Occipital lobe (tissue), 2 donors: ENCODE results near the gene SNRNP40. TPM values are rescaled to one million over a fixed set of nuclear protein-coding genes. Genes with fewer than 3 reads are reported as not detected.

Source experiments
- DNase-seq: peaks from one replicate; lab custom pipeline; 2025; lab: John Stamatoyannopoulos, UW
- total RNA-seq: library from RNA; depleted of rRNA; stranded (reverse); fragments of >200 nt; gene quantifications from one replicate; pipeline ENCODE4 v1.2.3, GENCODE V29; 2014

Gene SNRNP40
- 102 TPM for total RNA-seq

- peak; percentile 95 for DNase-seq
Observed at GRCh38 chr1:31296486-31297276, at the start of gene SNRNP40, which contains the start of gene ZCCHC17. TSS of gene SNRNP40 (minus strand) at chr1:31296788. CDS start at chr1:31296751, 37 bp downstream. TSS of gene ZCCHC17 (plus strand) at chr1:31297032. CDS start at chr1:31310099, 13,067 bp downstream.

GRCh38 chr1:31345635-31346034 lies 49.0 kb upstream of the SNRNP40 start:
- no peak for DNase-seq

- no peak for DNase-seq
Observed at GRCh38 chr1:31344503-31344902, 47.9 kb upstream of the SNRNP40 start.

- DNase-seq: no peak
Observed at GRCh38 chr1:31336687-31337467, 40.3 kb upstream of the SNRNP40 start.

- no peak for DNase-seq
Observed at GRCh38 chr1:31335007-31335406, 38.4 kb upstream of the SNRNP40 start.

GRCh38 chr1:31327381-31327780 lies 30.8 kb upstream of the SNRNP40 start:
- no peak for DNase-seq

- DNase-seq: no peak
Observed at GRCh38 chr1:31326461-31326860, 29.9 kb upstream of the SNRNP40 start.

GRCh38 chr1:31324992-31325391 lies 28.4 kb upstream of the SNRNP40 start:
- no peak for DNase-seq

GRCh38 chr1:31324093-31324492 lies 27.5 kb upstream of the SNRNP40 start:
- no peak for DNase-seq

GRCh38 chr1:31318146-31318545 lies 21.6 kb upstream of the SNRNP40 start:
- DNase-seq: no peak

GRCh38 chr1:31315902-31316301 lies 19.3 kb upstream of the SNRNP40 start:
- DNase-seq: no peak

GRCh38 chr1:31310198-31310597 lies 13.6 kb upstream of the SNRNP40 start:
- no peak for DNase-seq

GRCh38 chr1:31308036-31308435 lies 11.4 kb upstream of the SNRNP40 start:
- DNase-seq: no peak

- no peak for DNase-seq
Observed at GRCh38 chr1:31306278-31306677, 9.7 kb upstream of the SNRNP40 start.

- DNase-seq: no peak
Observed at GRCh38 chr1:31302709-31303441, 6.3 kb upstream of the SNRNP40 start.

- DNase-seq: no peak
Observed at GRCh38 chr1:31300193-31300592, 3.6 kb upstream of the SNRNP40 start.

- DNase-seq: no peak
Observed at GRCh38 chr1:31299365-31299764, 2.8 kb upstream of the SNRNP40 start.

GRCh38 chr1:31297277-31298247 lies 974 bp upstream of the SNRNP40 start:
- no peak for DNase-seq

- DNase-seq: no peak
Observed at GRCh38 chr1:31295874-31296485, 608 bp downstream of the SNRNP40 start.

GRCh38 chr1:31289021-31289420 lies 7.6 kb downstream of the SNRNP40 start:
- no peak for DNase-seq
